HEK293 (cell line): Measurements from ENCODE around the gene ALS2.

ENCODE experiments used
- BCL11A ChIP-seq: fragments of 450-650 bp; formaldehyde crosslinking; IDR thresholded peaks from 2 replicates; pipeline ENCODE4 v1.5.1; 2016; ENCODE audit warnings: low read depth, missing biosample characterization, missing genetic modification characterization
- FEZF1 ChIP-seq: fragments of 450-650 bp; formaldehyde crosslinking; IDR thresholded peaks from 2 replicates; pipeline ENCODE4 v1.5.1; 2016; ENCODE audit warnings: missing biosample characterization, missing genetic modification characterization
- GFI1B ChIP-seq: fragments of 450-650 bp; formaldehyde crosslinking; IDR thresholded peaks from 2 replicates; pipeline ENCODE4 v1.5.1; 2016; ENCODE audit warnings: missing biosample characterization, missing genetic modification characterization
- HOXA7 ChIP-seq: sonication (generic); formaldehyde crosslinking; IDR thresholded peaks from 2 replicates; pipeline ENCODE4 v1.8.1; 2022; ENCODE audit warnings: missing genetic modification reagents, borderline replicate concordance
- MEIS1 ChIP-seq: sonication (generic); formaldehyde crosslinking; IDR thresholded peaks from 2 replicates; pipeline ENCODE4 v1.8.1; 2022; ENCODE audit warnings: missing genetic modification reagents, mild to moderate bottlenecking, borderline replicate concordance
- MZF1 ChIP-seq: fragments of 450-650 bp; formaldehyde crosslinking; IDR thresholded peaks from 2 replicates; pipeline ENCODE4 v1.5.1; 2017; ENCODE audit warnings: missing biosample characterization, missing genetic modification characterization, borderline replicate concordance
- SALL2 ChIP-seq: fragments of 450-650 bp; formaldehyde crosslinking; IDR thresholded peaks from 2 replicates; pipeline ENCODE4 v1.5.0; 2017; ENCODE audit warnings: missing biosample characterization, mild to moderate bottlenecking, missing genetic modification characterization, borderline replicate concordance
- ZBTB21 ChIP-seq: fragments of 450-650 bp; formaldehyde crosslinking; IDR thresholded peaks from 2 replicates; pipeline ENCODE4 v1.5.1; 2017; ENCODE audit warnings: missing biosample characterization, missing genetic modification characterization
- ZEB2 ChIP-seq: fragments of 450-650 bp; formaldehyde crosslinking; IDR thresholded peaks from 2 replicates; pipeline ENCODE4 v1.5.1; 2016; ENCODE audit warnings: missing biosample characterization, missing genetic modification characterization
- ZNF133 ChIP-seq: fragments of 450-650 bp; formaldehyde crosslinking; IDR thresholded peaks from 2 replicates; pipeline ENCODE4 v1.5.1; 2016; ENCODE audit warnings: missing biosample characterization, missing genetic modification characterization
- ZNF239 ChIP-seq: fragments of 450-650 bp; formaldehyde crosslinking; IDR thresholded peaks from 2 replicates; pipeline ENCODE4 v1.5.1; 2016; ENCODE audit warnings: missing biosample characterization, missing genetic modification characterization
- ZNF292 ChIP-seq: fragments of 450-650 bp; formaldehyde crosslinking; IDR thresholded peaks from 2 replicates; pipeline ENCODE4 v1.5.1; 2016; ENCODE audit warnings: low read depth, missing biosample characterization, missing genetic modification characterization, borderline replicate concordance
- ZNF394 ChIP-seq: fragments of 450-650 bp; formaldehyde crosslinking; IDR thresholded peaks from 2 replicates; pipeline ENCODE4 v1.5.1; 2016; ENCODE audit warnings: missing biosample characterization, missing genetic modification characterization, mild to moderate bottlenecking, moderate library complexity, borderline replicate concordance
- ZNF426 ChIP-seq: fragments of 450-650 bp; formaldehyde crosslinking; IDR thresholded peaks from 2 replicates; pipeline ENCODE4 v1.5.1; 2017; ENCODE audit warnings: missing biosample characterization, missing genetic modification characterization, mild to moderate bottlenecking, inconsistent platforms, moderate library complexity
- ZNF514 ChIP-seq: fragments of 450-650 bp; formaldehyde crosslinking; IDR thresholded peaks from 2 replicates; pipeline ENCODE4 v1.5.1; 2016; ENCODE audit warnings: missing biosample characterization, missing genetic modification characterization
- ZNF629 ChIP-seq: fragments of 450-650 bp; formaldehyde crosslinking; IDR thresholded peaks from 2 replicates; pipeline ENCODE4 v1.5.1; 2017; ENCODE audit warnings: missing biosample characterization, missing genetic modification characterization
- ZNF670 ChIP-seq: fragments of 450-650 bp; formaldehyde crosslinking; IDR thresholded peaks from 2 replicates; pipeline ENCODE4 v1.5.1; 2016; ENCODE audit warnings: missing biosample characterization, missing genetic modification characterization, low read depth
- ZNF747 ChIP-seq: fragments of 450-650 bp; formaldehyde crosslinking; IDR thresholded peaks from 2 replicates; pipeline ENCODE4 v1.5.1; 2016; ENCODE audit warnings: missing biosample characterization, missing genetic modification characterization
- TF ChIP-seq, protein P1 (sequence below): fragments of 450-650 bp; formaldehyde crosslinking; IDR thresholded peaks from 2 replicates; pipeline ENCODE4 v1.5.1; 2016; ENCODE audit warnings: missing biosample characterization, missing genetic modification characterization
- TF ChIP-seq, protein P2 (sequence below): fragments of 450-650 bp; formaldehyde crosslinking; IDR thresholded peaks from 2 replicates; pipeline ENCODE4 v1.5.1; 2016; ENCODE audit warnings: missing biosample characterization, missing genetic modification characterization
- TF ChIP-seq, protein P3 (sequence below): fragments of 450-650 bp; formaldehyde crosslinking; IDR thresholded peaks from 2 replicates; pipeline ENCODE4 v1.5.0; 2017; ENCODE audit warnings: missing biosample characterization, missing genetic modification characterization, borderline replicate concordance
- TF ChIP-seq, protein P4 (sequence below): fragments of 450-650 bp; formaldehyde crosslinking; IDR thresholded peaks from 2 replicates; pipeline ENCODE4 v1.5.1; 2017; ENCODE audit warnings: missing biosample characterization, missing genetic modification characterization
- TF ChIP-seq, protein P5 (sequence below): fragments of 450-650 bp; formaldehyde crosslinking; IDR thresholded peaks from 2 replicates; pipeline ENCODE4 v1.5.1; 2017; ENCODE audit warnings: missing biosample characterization, missing genetic modification characterization
- TF ChIP-seq, protein P6 (sequence below): fragments of 450-650 bp; formaldehyde crosslinking; IDR thresholded peaks from 2 replicates; pipeline ENCODE4; 2016; ENCODE audit warnings: missing biosample characterization, missing genetic modification characterization
- TF ChIP-seq, protein P7 (sequence below): fragments of 450-650 bp; IDR thresholded peaks from 2 replicates; pipeline ENCODE4 v1.5.1; 2018; ENCODE audit warnings: missing biosample characterization, mild to moderate bottlenecking, missing genetic modification characterization

The ALS2 gene

DNA sequence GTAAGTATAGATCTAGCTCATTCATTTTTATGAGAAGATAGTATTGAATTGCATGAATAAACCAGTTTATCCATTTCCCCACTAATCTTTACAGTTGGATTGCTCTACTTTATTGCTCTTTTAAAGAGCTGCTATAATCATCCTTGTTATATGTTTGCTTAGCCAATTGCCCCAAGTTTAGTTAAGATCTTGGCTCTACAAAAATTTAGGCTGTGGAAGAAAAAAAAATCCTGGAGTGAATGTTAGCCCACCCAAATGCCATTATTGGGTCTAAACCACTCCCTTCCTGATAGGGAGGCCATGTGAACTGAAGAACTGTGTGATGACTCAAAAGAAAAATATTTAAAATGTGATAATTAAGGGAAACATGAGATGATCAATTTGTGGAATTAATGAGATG lies 2.9 kb downstream of the ALS2 start (continued):
- TF ChIP-seq, protein P1, sequence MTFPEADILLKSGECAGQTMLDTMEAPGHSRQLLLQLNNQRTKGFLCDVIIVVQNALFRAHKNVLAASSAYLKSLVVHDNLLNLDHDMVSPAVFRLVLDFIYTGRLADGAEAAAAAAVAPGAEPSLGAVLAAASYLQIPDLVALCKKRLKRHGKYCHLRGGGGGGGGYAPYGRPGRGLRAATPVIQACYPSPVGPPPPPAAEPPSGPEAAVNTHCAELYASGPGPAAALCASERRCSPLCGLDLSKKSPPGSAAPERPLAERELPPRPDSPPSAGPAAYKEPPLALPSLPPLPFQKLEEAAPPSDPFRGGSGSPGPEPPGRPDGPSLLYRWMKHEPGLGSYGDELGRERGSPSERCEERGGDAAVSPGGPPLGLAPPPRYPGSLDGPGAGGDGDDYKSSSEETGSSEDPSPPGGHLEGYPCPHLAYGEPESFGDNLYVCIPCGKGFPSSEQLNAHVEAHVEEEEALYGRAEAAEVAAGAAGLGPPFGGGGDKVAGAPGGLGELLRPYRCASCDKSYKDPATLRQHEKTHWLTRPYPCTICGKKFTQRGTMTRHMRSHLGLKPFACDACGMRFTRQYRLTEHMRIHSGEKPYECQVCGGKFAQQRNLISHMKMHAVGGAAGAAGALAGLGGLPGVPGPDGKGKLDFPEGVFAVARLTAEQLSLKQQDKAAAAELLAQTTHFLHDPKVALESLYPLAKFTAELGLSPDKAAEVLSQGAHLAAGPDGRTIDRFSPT (tag by site-specific recombination) = no peak
- TF ChIP-seq ZNF239 (tag by site-specific recombination) (no peak), ZNF670 (tag by site-specific recombination) (no peak), HOXA7 (no peak), FEZF1 (tag by site-specific recombination) (peak; percentile 86), ZNF394 (tag by site-specific recombination) (0 out of 2 replicates have a peak, but pooled peaks have one; percentile 15), ZNF133 (tag by site-specific recombination) (no peak), ZNF292 (tag by site-specific recombination) (no peak), ZBTB21 (tag by site-specific recombination) (no peak), SALL2 (no peak), GFI1B (tag by site-specific recombination) (no peak), MEIS1 (CRISPR knock-in tag) (no peak), ZNF629 (0 out of 2 replicates have a peak, but pooled peaks have one; percentile 31), ZEB2 (tag by site-specific recombination) (peak; percentile 53; the same call in 1 of the 2 replicates), MZF1 (tag by site-specific recombination) (no peak), BCL11A (no peak), ZNF514 (no peak), ZNF426 (no peak), ZNF747 (tag by site-specific recombination) (no peak)
- TF ChIP-seq, protein P2, sequence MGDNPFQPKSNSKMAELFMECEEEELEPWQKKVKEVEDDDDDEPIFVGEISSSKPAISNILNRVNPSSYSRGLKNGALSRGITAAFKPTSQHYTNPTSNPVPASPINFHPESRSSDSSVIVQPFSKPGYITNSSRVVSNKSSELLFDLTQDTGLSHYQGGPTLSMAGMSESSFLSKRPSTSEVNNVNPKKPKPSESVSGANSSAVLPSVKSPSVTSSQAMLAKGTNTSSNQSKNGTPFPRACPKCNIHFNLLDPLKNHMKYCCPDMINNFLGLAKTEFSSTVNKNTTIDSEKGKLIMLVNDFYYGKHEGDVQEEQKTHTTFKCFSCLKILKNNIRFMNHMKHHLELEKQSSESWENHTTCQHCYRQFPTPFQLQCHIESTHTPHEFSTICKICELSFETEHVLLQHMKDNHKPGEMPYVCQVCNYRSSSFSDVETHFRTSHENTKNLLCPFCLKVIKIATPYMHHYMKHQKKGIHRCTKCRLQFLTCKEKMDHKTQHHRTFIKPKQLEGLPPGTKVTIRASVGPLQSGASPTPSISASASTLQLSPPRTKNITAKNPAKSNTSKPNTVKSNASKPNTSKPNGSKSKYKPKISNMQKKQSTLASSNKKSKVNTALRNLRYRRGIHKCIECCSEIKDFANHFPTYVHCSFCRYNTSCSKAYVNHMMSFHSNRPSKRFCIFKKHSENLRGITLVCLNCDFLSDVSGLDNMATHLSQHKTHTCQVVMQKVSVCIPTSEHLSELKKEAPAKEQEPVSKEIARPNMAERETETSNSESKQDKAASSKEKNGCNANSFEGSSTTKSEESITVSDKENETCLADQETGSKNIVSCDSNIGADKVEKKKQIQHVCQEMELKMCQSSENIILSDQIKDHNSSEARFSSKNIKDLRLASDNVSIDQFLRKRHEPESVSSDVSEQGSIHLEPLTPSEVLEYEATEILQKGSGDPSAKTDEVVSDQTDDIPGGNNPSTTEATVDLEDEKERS (tag by site-specific recombination) = no peak
- TF ChIP-seq, protein P3, sequence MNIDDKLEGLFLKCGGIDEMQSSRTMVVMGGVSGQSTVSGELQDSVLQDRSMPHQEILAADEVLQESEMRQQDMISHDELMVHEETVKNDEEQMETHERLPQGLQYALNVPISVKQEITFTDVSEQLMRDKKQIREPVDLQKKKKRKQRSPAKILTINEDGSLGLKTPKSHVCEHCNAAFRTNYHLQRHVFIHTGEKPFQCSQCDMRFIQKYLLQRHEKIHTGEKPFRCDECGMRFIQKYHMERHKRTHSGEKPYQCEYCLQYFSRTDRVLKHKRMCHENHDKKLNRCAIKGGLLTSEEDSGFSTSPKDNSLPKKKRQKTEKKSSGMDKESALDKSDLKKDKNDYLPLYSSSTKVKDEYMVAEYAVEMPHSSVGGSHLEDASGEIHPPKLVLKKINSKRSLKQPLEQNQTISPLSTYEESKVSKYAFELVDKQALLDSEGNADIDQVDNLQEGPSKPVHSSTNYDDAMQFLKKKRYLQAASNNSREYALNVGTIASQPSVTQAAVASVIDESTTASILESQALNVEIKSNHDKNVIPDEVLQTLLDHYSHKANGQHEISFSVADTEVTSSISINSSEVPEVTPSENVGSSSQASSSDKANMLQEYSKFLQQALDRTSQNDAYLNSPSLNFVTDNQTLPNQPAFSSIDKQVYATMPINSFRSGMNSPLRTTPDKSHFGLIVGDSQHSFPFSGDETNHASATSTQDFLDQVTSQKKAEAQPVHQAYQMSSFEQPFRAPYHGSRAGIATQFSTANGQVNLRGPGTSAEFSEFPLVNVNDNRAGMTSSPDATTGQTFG (tag by site-specific recombination) = no peak
- TF ChIP-seq, protein P4, sequence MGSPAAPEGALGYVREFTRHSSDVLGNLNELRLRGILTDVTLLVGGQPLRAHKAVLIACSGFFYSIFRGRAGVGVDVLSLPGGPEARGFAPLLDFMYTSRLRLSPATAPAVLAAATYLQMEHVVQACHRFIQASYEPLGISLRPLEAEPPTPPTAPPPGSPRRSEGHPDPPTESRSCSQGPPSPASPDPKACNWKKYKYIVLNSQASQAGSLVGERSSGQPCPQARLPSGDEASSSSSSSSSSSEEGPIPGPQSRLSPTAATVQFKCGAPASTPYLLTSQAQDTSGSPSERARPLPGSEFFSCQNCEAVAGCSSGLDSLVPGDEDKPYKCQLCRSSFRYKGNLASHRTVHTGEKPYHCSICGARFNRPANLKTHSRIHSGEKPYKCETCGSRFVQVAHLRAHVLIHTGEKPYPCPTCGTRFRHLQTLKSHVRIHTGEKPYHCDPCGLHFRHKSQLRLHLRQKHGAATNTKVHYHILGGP (tag by site-specific recombination) = no peak
- TF ChIP-seq, protein P5, sequence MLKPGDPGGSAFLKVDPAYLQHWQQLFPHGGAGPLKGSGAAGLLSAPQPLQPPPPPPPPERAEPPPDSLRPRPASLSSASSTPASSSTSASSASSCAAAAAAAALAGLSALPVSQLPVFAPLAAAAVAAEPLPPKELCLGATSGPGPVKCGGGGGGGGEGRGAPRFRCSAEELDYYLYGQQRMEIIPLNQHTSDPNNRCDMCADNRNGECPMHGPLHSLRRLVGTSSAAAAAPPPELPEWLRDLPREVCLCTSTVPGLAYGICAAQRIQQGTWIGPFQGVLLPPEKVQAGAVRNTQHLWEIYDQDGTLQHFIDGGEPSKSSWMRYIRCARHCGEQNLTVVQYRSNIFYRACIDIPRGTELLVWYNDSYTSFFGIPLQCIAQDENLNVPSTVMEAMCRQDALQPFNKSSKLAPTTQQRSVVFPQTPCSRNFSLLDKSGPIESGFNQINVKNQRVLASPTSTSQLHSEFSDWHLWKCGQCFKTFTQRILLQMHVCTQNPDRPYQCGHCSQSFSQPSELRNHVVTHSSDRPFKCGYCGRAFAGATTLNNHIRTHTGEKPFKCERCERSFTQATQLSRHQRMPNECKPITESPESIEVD = peak; percentile 89
- TF ChIP-seq, protein P6, sequence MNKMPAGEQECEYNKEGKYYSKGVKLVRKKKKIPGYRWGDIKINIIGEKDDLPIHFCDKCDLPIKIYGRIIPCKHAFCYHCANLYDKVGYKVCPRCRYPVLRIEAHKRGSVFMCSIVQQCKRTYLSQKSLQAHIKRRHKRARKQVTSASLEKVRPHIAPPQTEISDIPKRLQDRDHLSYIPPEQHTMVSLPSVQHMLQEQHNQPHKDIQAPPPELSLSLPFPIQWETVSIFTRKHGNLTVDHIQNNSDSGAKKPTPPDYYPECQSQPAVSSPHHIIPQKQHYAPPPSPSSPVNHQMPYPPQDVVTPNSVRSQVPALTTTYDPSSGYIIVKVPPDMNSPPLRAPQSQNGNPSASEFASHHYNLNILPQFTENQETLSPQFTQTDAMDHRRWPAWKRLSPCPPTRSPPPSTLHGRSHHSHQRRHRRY = no peak
- TF ChIP-seq, protein P7, sequence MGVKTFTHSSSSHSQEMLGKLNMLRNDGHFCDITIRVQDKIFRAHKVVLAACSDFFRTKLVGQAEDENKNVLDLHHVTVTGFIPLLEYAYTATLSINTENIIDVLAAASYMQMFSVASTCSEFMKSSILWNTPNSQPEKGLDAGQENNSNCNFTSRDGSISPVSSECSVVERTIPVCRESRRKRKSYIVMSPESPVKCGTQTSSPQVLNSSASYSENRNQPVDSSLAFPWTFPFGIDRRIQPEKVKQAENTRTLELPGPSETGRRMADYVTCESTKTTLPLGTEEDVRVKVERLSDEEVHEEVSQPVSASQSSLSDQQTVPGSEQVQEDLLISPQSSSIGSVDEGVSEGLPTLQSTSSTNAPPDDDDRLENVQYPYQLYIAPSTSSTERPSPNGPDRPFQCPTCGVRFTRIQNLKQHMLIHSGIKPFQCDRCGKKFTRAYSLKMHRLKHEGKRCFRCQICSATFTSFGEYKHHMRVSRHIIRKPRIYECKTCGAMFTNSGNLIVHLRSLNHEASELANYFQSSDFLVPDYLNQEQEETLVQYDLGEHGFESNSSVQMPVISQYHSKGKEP (tag by site-specific recombination) = no peak
- TF ChIP-seq, all 188 proteins: peak for 19
